GM12878 (cell line): Measurements from ENCODE around the gene C11orf91. TPM values are rescaled to one million over a fixed set of nuclear protein-coding genes. Genes with fewer than 3 reads are reported as not detected.

ENCODE experiments used
- ATAC-seq: fragments of 200-7000 bp; cut with Tn5 transposase; 3 replicates; pipeline ENCODE4 v1.9.1; 2020; ENCODE audit warnings: mild to moderate bottlenecking, moderate library complexity
- BruUV-seq: library from RNA; stranded (reverse); fragments of 400-500 nt; replicated peaks from 2 replicates; lab custom pipeline; 2021; lab: Mats Ljungman, UMichigan
- CTCF ChIA-PET: fragments of 300-600 bp; sonication (Branson Sonifier 250); formaldehyde crosslinking; extraction: SDS; loops from one replicate; lab custom pipeline; 2021; ENCODE audit warnings: inconsistent platforms; lab: Yijun Ruan, JAX
- POLR2A ChIA-PET: fragments of 350-600 bp; formaldehyde crosslinking; extraction: SDS; loops from one replicate; lab custom pipeline; 2021; ENCODE audit warnings: inconsistent platforms; lab: Charles Lee
- RAD21 ChIA-PET: fragments of 300-600 bp; sonication (Branson Sonifier 250); formaldehyde crosslinking; loops from one replicate; lab custom pipeline; 2023; ENCODE audit warnings: antibody characterized with exemption; ENCODE audit not compliant: unreplicated experiment; lab: Charles Lee
- SMC1A ChIA-PET: fragments of 300-600 bp; sonication (Branson Sonifier 250); formaldehyde crosslinking; loops from one replicate; lab custom pipeline; 2023; ENCODE audit not compliant: unreplicated experiment, uncharacterized antibody; lab: Charles Lee
- DNase-seq: peaks from one replicate; pipeline ENCODE4 v3.0.0-alpha.2; 2011; ENCODE audit warnings: low read depth, low spot score
- FAIRE-seq: peaks from 3 replicates; lab custom pipeline; 2011; peaks lifted over from hg19 to GRCh38; lab: Jason Lieb, UNC
- H2AFZ ChIP-seq: 2 replicates; pipeline ENCODE4 v1.6.0; 2011; ENCODE audit warnings: low read depth, low read length, control low read depth; ENCODE audit not compliant: control insufficient read depth
- H3K27ac ChIP-seq: 2 replicates; pipeline ENCODE4 v1.5.1; 2011; ENCODE audit warnings: control low read depth; ENCODE audit not compliant: control insufficient read depth, insufficient read depth
- H3K27me3 ChIP-seq, 2 experiments: replicated peaks in 1 of 2; 2 replicates each; pipeline versions ENCODE4 v1.6.0 to v1.6.1; 2011; ENCODE audit warnings: low read length in 1 of 2; ENCODE audit not compliant: control insufficient read depth in 2 of 2, insufficient read depth in 2 of 2
- H3K36me3 ChIP-seq, 2 experiments: 2 replicates each; pipeline ENCODE4 v1.5.1; 2011; ENCODE audit warnings: low read length in 1 of 2; ENCODE audit not compliant: control insufficient read depth in 2 of 2, insufficient read depth in 2 of 2
- H3K4me1 ChIP-seq: 2 replicates; pipeline ENCODE4 v1.6.1; 2011; ENCODE audit warnings: mild to moderate bottlenecking, low read length, moderate library complexity, mixed read lengths; ENCODE audit not compliant: control insufficient read depth, insufficient read depth
- H3K4me2 ChIP-seq: 2 replicates; pipeline ENCODE4 v1.6.0; 2011; ENCODE audit warnings: control low read depth; ENCODE audit not compliant: control insufficient read depth, insufficient read depth
- H3K4me3 ChIP-seq: fragments of 200-600 bp; sonication (generic); 2 replicates; pipeline ENCODE4 v1.5.1; 2016
- H3K79me2 ChIP-seq: 2 replicates; pipeline ENCODE4 v1.6.0; 2011; ENCODE audit warnings: low read length; ENCODE audit not compliant: control insufficient read depth, insufficient read depth
- H3K9ac ChIP-seq: 2 replicates; pipeline ENCODE4 v1.8.0; 2011; ENCODE audit warnings: low read length, control low read depth, mixed read lengths; ENCODE audit not compliant: control insufficient read depth, insufficient read depth
- H3K9me3 ChIP-seq: replicated peaks from 3 replicates; pipeline ENCODE4 v1.5.1; 2011; ENCODE audit warnings: mild to moderate bottlenecking, low read length; ENCODE audit not compliant: control insufficient read depth, insufficient read depth
- H4K20me1 ChIP-seq: 2 replicates; pipeline ENCODE4 v1.6.0; 2011; ENCODE audit not compliant: control insufficient read depth, insufficient read depth
- EED ChIP-seq: sonication (generic); IDR thresholded peaks from 2 replicates; pipeline ENCODE4 v1.6.1; 2016; ENCODE audit warnings: antibody characterized with exemption, low read depth
- IKZF1 ChIP-seq: fragments of 450-650 bp; conservative IDR thresholded peaks from 2 replicates; pipeline ENCODE4 v1.6.1; 2017; ENCODE audit warnings: antibody characterized with exemption, mild to moderate bottlenecking
- KDM1A ChIP-seq: fragments of 200-600 bp; sonication (generic); IDR thresholded peaks from 2 replicates; pipeline ENCODE4 v1.6.1; 2016; ENCODE audit warnings: borderline replicate concordance
- KLF5 ChIP-seq: fragments of 450-650 bp; IDR thresholded peaks from 2 replicates; pipeline ENCODE4 v1.6.1; 2014; ENCODE audit warnings: mild to moderate bottlenecking; ENCODE audit not compliant: partially characterized antibody
- MYC ChIP-seq: IDR thresholded peaks from 2 replicates; pipeline ENCODE4 v1.6.1; 2011; ENCODE audit warnings: mild to moderate bottlenecking, low read length, moderate library complexity, inconsistent platforms; ENCODE audit not compliant: insufficient read depth, insufficient replicate concordance, insufficient read length, severe bottlenecking
- SIN3A ChIP-seq: IDR thresholded peaks from 2 replicates; pipeline ENCODE4 v1.6.1; 2012; ENCODE audit warnings: low read depth, low read length, improper control_type of control experiment
- SMAD1 ChIP-seq: fragments of 450-650 bp; IDR thresholded peaks from 2 replicates; pipeline ENCODE4 v1.6.1; 2018; ENCODE audit warnings: mild to moderate bottlenecking, low read depth; ENCODE audit not compliant: partially characterized antibody
- SREBF2 ChIP-seq: IDR thresholded peaks from 2 replicates; pipeline ENCODE4 v1.6.1; 2012; ENCODE audit warnings: mild to moderate bottlenecking, low read length
- TBL1XR1 ChIP-seq: IDR thresholded peaks from 2 replicates; pipeline ENCODE4 v1.6.1; 2012; ENCODE audit warnings: low read depth, low read length, improper control_type of control experiment
- TCF3 ChIP-seq: IDR thresholded peaks from 2 replicates; pipeline ENCODE4 v1.6.1; 2012; ENCODE audit warnings: low read depth, mild to moderate bottlenecking, low read length, borderline replicate concordance; ENCODE audit not compliant: insufficient read depth
- ZNF24 ChIP-seq: fragments of 450-650 bp; IDR thresholded peaks from 2 replicates; pipeline ENCODE4 v1.6.1; 2017; ENCODE audit warnings: antibody characterized with exemption, mild to moderate bottlenecking
- WGBS: methylation state at CpG from one replicate; pipeline ENCODE4 v1.1.6; 2016; ENCODE audit warnings: low lambda C conversion rate; ENCODE audit not compliant: insufficient replicate concordance, insufficient coverage; ENCODE audit errors: missing lambda C conversion rate; 5-methylcytosine and 5-hydroxymethylcytosine counted together
- in situ Hi-C: fragments of 300-500 bp; cut with MboI; formaldehyde crosslinking; loops from 9 replicates; pipeline ENCODE4 v1.14.3; 2018; ENCODE audit warnings: mixed read lengths
- intact Hi-C: fragments of 100-400 bp; cut with micrococcal nuclease; formaldehyde crosslinking; loops from one replicate; pipeline ENCODE4 v1.14.2; 2022; ENCODE audit not compliant: unreplicated experiment
- polyA plus RNA-seq, 11 experiments: library from polyadenylated mRNA; depleted of rRNA in 4 of 11; unstranded in 6 of 11; stranded (reverse) in 5 of 11; fragments of >200 nt; fragmentation: Nextera tagmentation in 4 of 11; fragmentation: Illumina TruSeq in 1 of 11; extraction: Ambion mirVana in 4 of 11; extraction: Trizol in 1 of 11; gene quantifications; 1 replicate in 1 of 11; 2 replicates in 10 of 11; pipeline versions ENCODE4 v1.2.1 to v1.2.3, GENCODE V29; 2011 to 2016; ENCODE audit warnings: inconsistent platforms in 2 of 11, missing spikeins in 2 of 11, low read depth in 1 of 11
- total RNA-seq, 4 experiments: library from RNA; depleted of rRNA in 3 of 4; stranded (reverse); fragments of >200 nt in 3 of 4; fragmentation: Illumina TruSeq in 1 of 4; extraction: Trizol in 1 of 4; gene quantifications; 2 replicates each; pipeline versions ENCODE4 v1.2.1 to v1.2.3, GENCODE V29; 2013 to 2021
- TF ChIP-seq, protein P1 (sequence below): fragments of 450-650 bp; IDR thresholded peaks from 2 replicates; pipeline ENCODE4 v1.6.1; 2016; ENCODE audit warnings: mild to moderate bottlenecking
- TF ChIP-seq, protein P2 (sequence below): fragments of 450-650 bp; formaldehyde crosslinking; IDR thresholded peaks from 2 replicates; pipeline ENCODE4 v1.4.0; 2022; ENCODE audit warnings: mild to moderate bottlenecking, moderate library complexity
- TF ChIP-seq, protein P3 (sequence below), 3 experiments: IDR thresholded peaks in 2 of 3; conservative IDR thresholded peaks in 1 of 3; 2 replicates each; pipeline ENCODE4 v1.5.1; 2011; ENCODE audit warnings: low read depth in 3 of 3, low read length in 3 of 3, mild to moderate bottlenecking in 3 of 3, control low read depth in 2 of 3, moderate library complexity in 2 of 3, inconsistent platforms in 1 of 3, mixed read lengths in 1 of 3; ENCODE audit not compliant: control insufficient read depth in 2 of 3, insufficient read depth in 1 of 3; ENCODE audit errors: extremely low read depth in 1 of 3
- TF ChIP-seq, protein P4 (sequence below): fragments of 450-650 bp; IDR thresholded peaks from 2 replicates; pipeline ENCODE4 v1.6.1; 2014; ENCODE audit warnings: mild to moderate bottlenecking
- TF ChIP-seq, protein P5 (sequence below): fragments of 450-650 bp; IDR thresholded peaks from 2 replicates; pipeline ENCODE4 v1.6.1; 2017; ENCODE audit warnings: low read depth, mild to moderate bottlenecking, moderate library complexity

C11orf91 gene
- total and polyA plus RNA-seq, 10 of the 15 experiments (the other 5 are each of a cell fraction or from before 2014, with no cell fraction given): not detected

DNA sequence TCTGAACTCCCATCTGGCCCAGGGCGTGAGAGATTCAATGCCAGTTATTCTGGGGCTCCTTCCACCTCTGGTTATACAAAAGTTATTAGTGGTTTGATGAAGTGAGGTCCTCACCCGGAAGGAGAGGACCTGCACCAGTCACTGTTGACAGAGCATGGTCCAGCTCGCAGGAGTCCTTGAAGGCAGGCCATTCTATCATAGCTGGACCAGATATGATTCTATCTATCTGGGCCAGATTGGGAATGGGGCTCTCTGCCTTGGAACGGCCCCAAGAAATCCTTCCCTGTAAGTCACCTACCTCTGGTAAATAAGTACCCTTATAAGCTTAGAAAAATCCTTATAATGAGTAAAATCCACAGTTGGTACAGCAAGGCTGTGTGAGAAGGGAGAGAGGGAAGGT is 50.7 kb downstream of the C11orf91 start:
- H3K9ac ChIP-seq: no peak overlapping the region
- 36% methylated on average over 4 of the region's 4 CpGs for WGBS
- POLR2A ChIA-PET: no interaction called here
- no TSS peak for BruUV-seq
- H3K27ac ChIP-seq: no peak overlapping the region
- FAIRE-seq: no peak
- no peak for DNase-seq
- in situ Hi-C loops (no loop called here), intact Hi-C loops (no loop called here)
- ATAC-seq: no peak
- H3K9me3 ChIP-seq: no peaks in the 10 kb centered on the region
- no peaks in the 10 kb centered on the region for H4K20me1 ChIP-seq
- H3K4me3 ChIP-seq: no peak overlapping the region
- no peaks in the 10 kb centered on the region for H3K27me3 ChIP-seq
- H3K4me1 ChIP-seq: peaks cover 3% of the 10 kb centered on the region; the same call in 1 of the 2 replicates
- SMC1A ChIA-PET: interaction anchor here (1.0 kb wide), 1 partner anchor 178 kb away, joined by 3 read pairs; no protein-coding TSS in a partner anchor
- RAD21 ChIA-PET: no interaction called here
- no peak overlapping the region for H3K4me2 ChIP-seq
- H2AFZ ChIP-seq: no peak overlapping the region
- no peaks in the 10 kb centered on the region for H3K36me3 ChIP-seq
- CTCF ChIA-PET: no interaction called here
- no peaks in the 10 kb centered on the region for H3K79me2 ChIP-seq
- TF ChIP-seq TCF3 (no peak), SMAD1 (no peak), SIN3A (no peak), EED (no peak), TBL1XR1 (no peak), ZNF24 (no peak), MYC (no peak), SREBF2 (no peak), KDM1A (no peak), KLF5 (no peak), IKZF1 (no peak)
- TF ChIP-seq, protein P1, sequence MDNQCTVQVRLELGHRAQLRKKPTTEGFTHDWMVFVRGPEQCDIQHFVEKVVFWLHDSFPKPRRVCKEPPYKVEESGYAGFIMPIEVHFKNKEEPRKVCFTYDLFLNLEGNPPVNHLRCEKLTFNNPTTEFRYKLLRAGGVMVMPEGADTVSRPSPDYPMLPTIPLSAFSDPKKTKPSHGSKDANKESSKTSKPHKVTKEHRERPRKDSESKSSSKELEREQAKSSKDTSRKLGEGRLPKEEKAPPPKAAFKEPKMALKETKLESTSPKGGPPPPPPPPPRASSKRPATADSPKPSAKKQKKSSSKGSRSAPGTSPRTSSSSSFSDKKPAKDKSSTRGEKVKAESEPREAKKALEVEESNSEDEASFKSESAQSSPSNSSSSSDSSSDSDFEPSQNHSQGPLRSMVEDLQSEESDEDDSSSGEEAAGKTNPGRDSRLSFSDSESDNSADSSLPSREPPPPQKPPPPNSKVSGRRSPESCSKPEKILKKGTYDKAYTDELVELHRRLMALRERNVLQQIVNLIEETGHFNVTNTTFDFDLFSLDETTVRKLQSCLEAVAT: no peak
- TF ChIP-seq, protein P2, sequence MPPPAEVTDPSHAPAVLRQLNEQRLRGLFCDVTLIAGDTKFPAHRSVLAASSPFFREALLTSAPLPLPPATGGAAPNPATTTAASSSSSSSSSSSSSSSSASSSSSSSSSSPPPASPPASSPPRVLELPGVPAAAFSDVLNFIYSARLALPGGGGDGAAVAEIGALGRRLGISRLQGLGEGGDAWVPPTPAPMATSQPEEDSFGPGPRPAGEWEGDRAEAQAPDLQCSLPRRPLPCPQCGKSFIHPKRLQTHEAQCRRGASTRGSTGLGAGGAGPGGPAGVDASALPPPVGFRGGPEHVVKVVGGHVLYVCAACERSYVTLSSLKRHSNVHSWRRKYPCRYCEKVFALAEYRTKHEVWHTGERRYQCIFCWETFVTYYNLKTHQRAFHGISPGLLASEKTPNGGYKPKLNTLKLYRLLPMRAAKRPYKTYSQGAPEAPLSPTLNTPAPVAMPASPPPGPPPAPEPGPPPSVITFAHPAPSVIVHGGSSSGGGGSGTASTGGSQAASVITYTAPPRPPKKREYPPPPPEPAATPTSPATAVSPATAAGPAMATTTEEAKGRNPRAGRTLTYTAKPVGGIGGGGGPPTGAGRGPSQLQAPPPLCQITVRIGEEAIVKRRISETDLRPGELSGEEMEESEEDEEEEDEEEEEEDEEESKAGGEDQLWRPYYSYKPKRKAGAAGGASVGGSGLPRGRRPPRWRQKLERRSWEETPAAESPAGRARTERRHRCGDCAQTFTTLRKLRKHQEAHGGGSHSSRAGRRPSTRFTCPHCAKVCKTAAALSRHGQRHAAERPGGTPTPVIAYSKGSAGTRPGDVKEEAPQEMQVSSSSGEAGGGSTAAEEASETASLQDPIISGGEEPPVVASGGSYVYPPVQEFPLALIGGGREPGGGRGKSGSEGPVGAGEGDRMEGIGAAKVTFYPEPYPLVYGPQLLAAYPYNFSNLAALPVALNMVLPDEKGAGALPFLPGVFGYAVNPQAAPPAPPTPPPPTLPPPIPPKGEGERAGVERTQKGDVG (CRISPR knock-in tag): no peak
- TF ChIP-seq, protein P3, sequence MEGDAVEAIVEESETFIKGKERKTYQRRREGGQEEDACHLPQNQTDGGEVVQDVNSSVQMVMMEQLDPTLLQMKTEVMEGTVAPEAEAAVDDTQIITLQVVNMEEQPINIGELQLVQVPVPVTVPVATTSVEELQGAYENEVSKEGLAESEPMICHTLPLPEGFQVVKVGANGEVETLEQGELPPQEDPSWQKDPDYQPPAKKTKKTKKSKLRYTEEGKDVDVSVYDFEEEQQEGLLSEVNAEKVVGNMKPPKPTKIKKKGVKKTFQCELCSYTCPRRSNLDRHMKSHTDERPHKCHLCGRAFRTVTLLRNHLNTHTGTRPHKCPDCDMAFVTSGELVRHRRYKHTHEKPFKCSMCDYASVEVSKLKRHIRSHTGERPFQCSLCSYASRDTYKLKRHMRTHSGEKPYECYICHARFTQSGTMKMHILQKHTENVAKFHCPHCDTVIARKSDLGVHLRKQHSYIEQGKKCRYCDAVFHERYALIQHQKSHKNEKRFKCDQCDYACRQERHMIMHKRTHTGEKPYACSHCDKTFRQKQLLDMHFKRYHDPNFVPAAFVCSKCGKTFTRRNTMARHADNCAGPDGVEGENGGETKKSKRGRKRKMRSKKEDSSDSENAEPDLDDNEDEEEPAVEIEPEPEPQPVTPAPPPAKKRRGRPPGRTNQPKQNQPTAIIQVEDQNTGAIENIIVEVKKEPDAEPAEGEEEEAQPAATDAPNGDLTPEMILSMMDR (IDR thresholded peaks at IDR 0.05 in 2 of 3, conservative IDR thresholded peaks at IDR 0.05 in 1 of 3; ENCODE audit: control insufficient read depth in 2 of 3, extremely low read depth in 1 of 3, insufficient read depth in 1 of 3, low read depth in 3 of 3, low read length in 3 of 3): no peak
- TF ChIP-seq, protein P4, sequence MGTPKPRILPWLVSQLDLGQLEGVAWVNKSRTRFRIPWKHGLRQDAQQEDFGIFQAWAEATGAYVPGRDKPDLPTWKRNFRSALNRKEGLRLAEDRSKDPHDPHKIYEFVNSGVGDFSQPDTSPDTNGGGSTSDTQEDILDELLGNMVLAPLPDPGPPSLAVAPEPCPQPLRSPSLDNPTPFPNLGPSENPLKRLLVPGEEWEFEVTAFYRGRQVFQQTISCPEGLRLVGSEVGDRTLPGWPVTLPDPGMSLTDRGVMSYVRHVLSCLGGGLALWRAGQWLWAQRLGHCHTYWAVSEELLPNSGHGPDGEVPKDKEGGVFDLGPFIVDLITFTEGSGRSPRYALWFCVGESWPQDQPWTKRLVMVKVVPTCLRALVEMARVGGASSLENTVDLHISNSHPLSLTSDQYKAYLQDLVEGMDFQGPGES: no peak
- TF ChIP-seq, protein P5, sequence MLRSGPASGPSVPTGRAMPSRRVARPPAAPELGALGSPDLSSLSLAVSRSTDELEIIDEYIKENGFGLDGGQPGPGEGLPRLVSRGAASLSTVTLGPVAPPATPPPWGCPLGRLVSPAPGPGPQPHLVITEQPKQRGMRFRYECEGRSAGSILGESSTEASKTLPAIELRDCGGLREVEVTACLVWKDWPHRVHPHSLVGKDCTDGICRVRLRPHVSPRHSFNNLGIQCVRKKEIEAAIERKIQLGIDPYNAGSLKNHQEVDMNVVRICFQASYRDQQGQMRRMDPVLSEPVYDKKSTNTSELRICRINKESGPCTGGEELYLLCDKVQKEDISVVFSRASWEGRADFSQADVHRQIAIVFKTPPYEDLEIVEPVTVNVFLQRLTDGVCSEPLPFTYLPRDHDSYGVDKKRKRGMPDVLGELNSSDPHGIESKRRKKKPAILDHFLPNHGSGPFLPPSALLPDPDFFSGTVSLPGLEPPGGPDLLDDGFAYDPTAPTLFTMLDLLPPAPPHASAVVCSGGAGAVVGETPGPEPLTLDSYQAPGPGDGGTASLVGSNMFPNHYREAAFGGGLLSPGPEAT: no peak
